G401.6 (cell line): Measurements from ENCODE around the gene SLC30A2.

Experiments
- FAIRE-seq: peaks from 2 replicates; lab custom pipeline; 2012; peaks lifted over from hg19 to GRCh38; lab: Jason Lieb, UNC

The SLC30A2 gene

DNA sequence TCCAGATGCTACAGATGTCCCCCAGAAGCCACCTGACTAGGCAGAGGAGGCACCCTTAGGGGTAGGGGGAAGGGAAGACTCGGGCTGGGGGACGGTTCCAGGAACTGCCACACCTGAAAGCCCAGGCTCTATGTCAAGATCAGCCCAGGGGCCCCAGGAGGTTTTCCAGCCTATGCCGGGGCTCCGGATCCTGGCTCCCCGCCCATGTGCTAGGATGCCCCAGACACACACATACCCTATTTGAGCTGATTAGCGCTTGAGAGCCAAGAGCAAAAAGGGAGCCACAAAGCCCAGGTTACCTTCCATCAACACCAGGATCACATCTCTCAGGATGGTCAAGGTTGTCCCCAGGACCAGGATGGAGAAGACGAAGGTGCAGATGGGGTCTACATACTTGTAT, 4.5 kb downstream of the SLC30A2 start:
- FAIRE-seq: no peak

DNA sequence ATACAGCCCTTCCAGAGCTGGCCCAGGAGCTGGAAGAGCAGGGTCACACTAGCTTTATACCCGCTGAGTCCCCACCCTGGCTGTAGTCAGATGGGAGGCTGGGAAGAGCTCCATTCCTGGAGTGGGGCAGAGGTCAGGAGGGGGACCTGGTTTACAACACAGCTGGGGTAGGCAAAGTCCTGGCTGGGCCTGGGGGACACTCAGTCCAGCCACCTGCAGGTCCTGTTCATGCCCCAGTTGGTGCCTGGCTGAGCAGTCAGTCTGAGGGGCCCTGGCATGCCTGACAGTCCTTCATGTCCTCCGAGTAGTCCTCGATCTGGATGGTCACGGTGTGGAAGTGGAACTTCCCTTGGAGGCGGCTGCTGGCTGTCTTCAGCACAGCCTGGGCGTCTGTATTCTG, 7.0 kb downstream of the SLC30A2 start:
- no peak for FAIRE-seq

DNA sequence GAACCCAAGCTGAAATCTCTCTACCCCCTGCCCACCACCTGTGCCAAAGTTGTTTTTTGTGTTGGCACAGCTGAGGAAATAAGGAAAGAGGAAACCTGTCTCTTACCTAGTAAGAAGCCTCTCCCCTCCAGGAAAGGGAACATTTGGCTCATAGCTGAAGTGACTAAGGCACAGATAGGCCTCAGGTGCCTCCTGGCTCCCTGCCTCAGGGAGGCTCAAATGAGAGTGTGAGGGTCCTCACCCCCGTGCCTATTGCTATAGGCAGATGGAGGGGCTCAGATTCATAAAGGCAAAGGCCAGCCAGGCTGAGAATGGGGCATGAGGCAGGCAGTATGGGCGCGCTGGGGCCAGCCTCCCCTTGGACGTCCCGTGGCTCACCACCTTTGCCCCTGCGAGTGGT, 7.4 kb downstream of the SLC30A2 start:
- FAIRE-seq: no peak

DNA sequence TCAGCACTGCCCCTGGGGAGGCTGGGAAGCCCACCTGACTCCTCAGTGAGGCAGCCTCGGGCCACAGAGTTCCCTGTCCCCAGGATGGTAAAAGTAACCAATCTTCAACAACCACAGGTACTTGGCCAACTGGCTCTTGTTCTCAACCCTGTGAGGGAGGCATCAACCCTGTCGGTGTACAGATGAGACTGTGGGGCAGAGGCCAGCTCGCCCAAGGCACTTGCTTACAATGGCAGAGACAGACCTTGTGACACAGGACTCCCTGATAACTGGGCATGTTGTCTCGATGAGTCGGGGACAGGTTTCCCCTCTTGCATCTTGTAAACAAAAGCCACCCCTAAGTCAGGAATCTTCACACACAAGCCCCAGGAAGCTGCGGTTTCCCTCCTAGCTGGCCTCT, 8.0 kb downstream of the SLC30A2 start:
- no peak for FAIRE-seq

DNA sequence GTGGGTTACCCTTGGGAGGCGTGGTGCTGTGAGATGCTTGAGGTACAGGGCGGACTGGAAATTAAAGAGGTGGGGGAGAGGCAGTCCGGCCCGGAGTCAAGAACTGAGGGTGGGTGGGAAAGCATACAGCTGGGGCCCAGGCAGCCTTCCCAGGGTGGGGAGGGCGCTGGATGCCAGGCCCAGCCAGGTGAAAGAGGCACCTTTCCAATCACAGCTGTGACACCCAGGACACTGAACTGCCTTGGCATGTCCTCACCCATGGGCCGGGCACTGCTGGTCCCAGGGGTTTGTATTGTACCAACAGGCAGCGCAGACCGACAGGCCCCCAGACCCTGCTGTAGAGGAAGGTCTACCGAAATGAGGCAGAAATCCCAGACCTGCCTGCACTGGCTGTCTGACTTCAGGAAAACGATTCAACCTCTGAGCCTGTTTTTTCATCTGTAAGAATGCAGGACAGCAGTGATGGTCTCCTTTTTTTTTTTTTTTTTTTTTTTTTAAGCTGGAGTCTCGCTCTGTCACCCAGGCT, 9.1 kb downstream of the SLC30A2 start:
- FAIRE-seq: no peak

DNA sequence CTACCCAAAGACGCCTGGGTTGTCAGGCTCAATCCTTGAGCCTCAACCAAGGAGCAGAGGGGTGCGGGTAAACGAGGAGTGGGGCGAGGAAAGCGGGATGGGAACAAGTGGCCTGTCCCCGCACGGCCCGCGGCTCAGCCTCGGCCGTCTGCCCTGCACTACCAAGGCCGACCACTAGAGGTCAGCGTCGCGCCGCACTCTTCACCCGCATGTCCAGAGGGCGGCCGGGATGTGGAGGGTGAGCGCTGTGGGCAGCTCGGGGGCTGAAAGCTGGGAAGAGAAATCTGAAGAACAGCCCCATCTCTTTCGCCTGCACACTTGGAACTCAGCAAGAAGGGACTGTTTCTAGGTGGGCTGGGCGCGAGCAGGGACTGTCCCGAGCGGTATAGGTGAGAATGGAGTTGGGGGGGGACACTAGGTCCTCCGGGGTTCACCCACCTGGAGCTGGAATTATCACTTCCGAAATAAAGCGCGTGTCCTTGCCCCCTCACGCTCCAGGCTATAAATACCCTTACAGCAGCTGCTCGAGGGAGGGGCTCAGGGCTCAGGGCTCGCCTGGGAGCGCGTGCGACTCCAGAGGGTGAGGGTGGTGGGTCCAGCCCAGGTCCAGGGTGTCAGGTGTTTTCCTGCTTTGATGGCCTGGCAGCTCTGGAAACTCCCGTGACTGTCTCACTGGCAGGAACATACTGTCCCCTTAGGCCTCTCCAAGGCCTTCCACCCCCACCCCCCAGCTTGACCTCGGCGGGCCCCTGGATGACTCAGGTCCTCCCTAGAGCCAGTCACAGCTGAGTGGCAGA, 9.8 kb downstream of the SLC30A2 start:
- FAIRE-seq: peak; percentile 86

DNA sequence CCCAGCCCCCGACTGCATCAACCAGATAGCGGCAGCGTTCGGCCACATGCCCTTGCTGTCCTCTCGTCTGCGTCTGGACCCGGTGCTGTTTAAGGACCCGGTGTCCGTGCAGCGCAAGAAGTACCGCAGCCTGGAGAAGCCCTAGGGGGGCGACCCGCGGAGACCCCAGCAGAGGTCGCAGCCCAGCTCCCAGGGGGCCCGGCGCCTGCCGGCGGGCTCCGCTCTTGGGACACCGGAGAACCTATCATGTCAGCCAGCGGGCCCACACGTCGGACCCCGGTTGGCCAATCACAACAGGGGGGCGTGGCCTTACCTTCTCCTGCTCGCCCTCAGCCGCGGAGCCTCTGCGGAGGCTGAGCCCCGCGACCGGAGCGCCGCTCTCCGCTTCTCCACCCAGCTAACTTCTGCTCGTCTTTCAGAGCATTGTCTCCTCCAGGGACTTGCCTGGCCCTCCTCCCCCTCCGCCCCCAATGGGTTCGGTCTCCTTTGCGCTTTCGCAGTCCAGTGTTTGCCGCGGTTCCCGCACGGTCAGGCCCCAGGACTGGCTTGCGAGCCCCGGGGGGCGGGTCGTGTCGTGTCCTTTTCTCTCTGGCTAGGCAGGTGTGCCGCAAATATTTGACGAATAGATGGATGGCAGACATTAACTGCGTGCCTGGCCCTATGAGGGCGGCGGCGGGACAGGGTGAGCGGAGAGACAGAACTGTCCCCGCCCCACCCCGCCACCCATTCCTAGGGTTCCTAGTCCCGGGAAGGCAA, 10.5 kb downstream of the SLC30A2 start:
- FAIRE-seq: peak; percentile 89

DNA sequence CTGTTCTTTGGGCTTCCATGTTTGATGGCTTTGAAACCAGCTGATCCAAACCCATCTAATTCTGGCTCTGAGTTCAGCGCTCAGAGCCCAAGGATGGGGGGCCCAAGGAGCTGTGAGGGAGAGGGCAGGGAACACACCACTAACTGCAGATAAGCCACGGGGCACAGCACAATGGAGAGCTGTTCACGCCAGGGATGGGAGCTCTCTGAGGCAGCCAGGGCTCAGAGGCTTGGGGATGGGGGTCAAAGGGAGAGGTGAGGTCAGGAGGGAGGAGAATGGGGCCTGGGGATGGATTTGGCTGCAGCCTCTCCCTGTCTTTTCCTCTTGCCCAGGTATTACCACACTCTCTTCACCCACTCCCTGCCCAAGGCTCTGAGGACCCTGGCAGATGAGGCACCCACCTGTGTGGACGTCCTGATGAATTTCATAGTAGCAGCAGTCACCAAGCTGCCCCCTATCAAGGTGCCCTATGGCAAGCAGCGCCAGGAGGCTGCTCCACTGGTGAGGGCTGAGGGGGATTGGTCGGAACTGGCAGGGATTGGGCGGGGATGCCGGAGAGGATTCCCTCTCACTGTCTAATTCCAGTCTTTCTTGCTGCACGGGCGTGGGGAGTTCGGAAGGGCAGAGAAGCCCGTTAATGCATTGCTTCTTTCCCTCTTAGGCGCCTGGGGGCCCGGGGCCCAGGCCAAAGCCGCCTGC, 11.3 kb downstream of the SLC30A2 start:
- FAIRE-seq: no peak

DNA sequence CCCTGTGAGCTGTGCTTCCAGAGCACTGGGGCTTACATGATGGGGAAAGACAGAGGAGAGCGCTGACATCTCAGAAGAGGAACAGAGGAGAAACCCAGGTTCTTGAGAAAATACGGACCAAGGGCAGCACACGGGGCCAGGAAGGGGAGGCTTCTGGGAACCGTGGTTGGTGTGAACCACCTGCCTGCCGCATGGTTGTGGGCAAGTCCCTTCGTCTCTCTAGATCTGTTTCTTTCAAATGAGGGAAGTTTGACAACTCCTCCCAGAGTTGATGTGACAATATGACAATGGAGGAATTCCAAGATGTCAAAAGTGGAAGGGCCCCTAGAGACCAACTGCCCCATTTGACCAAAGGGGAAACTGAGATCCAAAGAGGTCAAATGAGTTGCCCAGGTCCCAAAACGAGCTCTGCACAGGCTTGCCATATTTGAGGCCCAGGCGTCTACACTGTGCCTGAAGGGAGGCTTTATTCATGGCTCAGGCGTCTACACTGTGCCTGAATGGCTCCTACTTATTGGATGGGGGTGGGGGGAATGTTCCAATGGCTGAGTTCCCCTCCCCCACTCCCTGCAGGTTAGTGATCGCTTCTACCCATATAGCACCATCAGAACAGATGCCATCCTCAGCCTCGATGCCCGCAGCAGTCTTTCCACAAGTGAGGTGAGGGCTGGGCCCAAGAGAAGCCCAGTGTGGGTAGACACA, 13.1 kb downstream of the SLC30A2 start:
- FAIRE-seq: no peak

DNA sequence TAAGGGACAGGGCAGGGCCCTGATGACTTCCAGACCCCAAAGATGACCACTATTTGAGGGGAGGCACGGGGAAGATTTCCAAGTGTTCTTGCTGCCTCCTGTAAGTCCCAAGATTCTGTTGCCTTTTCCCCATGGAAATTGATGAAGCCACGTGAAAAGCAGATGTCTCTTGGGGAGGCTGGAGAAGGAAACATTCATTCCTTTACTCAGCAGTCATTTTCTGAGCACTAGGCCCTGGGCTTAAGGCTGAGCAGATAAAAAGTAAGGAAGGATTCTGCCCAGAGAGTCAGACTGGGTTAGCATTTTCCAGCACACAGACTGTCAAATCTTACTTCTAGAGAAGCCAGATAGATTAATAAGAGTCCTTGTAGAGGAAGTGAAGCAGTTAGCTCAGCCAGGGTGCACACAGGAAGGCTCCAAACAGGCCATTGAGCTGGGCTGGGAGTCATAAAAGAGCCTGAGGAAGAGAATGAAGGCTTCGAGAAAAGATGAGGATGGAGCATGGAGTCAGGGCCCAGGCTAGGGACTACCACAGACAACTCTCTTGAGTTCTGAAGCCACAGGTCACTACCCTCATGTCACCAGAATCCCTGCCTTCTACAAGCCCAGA, 14.2 kb downstream of the SLC30A2 start:
- FAIRE-seq: no peak

DNA sequence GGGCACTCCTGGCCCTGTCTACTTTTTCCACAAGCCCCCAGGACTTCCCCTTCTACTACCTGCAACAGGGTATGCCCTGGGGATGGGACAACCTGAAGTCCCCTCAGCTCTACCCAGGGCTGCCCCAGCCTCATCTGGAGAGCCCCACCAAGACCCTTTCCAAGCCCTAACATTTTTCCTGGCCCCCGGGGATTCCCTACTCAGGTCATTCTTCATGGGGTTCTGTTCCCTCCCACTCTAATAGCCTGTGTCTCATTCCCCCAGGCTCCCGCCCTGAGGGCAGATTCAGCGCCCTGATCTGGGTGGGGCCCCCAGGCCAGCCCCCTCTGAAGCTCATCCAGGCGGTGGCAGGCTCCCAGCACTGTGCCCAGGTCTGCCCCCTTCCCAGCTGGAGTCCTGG, 14.7 kb downstream of the SLC30A2 start:
- FAIRE-seq: no peak

DNA sequence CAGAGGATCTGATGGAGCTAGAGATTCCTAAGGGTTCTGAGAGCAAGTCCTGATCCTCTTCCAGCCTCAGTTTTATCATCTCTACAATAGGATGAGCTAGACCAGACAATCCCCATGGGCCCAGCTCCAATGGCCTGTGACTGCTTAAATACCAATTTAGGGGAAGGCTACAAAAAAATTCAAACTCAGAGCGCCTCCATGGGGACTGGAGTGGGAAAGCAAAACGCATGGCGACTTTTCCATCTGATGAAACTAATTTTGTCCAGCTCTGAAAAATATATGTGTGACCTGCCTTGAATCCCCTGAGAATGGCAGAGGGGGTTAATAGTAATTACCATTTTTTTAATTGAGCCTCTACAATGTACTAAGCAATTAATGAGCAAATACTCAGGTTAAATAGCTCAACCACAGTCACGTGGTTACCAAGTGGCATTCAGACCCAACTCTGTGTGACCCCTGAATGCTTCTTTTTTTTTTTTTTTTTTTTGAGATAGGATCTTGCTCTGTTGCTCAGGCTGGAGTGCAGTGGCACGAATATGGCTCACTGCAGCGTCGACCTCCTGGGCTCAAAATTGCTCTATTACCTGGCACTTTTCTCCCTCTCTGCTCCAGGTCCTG, 15.9 kb downstream of the SLC30A2 start:
- FAIRE-seq: peak; percentile 86

DNA sequence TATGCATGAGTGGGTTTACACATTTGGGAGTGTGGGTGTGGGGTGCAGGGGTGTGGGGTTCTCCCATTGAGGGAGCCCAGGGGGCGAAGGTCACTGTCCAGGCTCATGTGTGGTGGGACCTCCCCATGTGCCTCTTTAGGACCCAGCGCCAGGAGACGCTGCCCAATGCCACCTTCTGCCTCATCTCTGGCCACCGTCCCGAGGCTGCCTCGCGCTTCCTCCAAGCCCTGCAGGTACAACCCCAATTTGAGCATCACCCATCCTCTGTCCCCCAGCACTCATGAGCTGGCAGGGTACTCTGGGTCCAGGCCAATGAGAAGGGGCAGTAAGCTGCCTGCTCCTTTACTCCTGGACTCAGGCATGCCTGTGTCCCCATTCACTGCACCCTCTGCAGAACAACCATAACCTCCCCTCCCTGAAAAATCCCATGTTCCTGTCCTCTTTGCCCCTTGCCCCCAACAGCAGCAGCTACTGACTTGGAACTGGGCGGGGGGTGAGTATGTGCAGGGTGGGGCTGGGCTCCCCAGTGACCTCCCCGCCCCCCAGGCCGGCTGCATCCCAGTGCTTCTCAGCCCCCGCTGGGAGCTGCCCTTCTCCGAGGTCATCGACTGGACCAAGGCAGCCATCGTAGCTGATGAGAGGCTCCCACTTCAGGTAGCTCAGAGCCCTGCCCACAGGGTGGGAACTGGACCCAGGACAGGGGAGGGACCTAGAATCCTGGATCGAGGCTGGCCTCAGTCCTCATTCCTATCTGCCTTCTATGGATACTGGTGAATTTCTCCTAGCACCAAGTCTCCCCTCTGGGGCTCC, 16.7 kb downstream of the SLC30A2 start:
- FAIRE-seq: peak; percentile 13

DNA sequence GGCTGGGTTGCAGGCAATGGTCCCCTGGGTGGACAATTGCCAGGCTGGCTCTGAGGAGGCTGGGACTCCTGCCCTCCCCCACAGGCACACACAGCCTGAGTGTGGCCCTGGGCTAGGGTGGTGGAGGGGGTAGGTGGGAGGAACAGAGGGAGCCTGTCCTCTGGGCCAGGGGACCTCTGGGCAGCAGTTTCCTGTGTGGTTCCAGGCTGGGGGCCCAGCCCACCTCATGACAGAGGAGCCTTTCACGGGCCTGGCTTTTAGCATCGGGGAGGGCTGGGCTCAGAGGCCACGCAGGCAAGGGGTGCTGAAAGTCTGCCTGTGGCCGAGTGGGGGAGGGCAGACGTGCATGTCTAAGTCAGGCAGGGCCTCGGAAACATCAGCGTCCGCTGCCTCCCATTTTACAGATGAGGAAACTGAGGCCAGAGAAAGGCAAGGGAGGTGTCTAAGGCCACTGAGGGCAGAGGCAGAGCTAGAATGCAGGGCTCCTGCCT, 17.4 kb downstream of the SLC30A2 start:
- no peak for FAIRE-seq

DNA sequence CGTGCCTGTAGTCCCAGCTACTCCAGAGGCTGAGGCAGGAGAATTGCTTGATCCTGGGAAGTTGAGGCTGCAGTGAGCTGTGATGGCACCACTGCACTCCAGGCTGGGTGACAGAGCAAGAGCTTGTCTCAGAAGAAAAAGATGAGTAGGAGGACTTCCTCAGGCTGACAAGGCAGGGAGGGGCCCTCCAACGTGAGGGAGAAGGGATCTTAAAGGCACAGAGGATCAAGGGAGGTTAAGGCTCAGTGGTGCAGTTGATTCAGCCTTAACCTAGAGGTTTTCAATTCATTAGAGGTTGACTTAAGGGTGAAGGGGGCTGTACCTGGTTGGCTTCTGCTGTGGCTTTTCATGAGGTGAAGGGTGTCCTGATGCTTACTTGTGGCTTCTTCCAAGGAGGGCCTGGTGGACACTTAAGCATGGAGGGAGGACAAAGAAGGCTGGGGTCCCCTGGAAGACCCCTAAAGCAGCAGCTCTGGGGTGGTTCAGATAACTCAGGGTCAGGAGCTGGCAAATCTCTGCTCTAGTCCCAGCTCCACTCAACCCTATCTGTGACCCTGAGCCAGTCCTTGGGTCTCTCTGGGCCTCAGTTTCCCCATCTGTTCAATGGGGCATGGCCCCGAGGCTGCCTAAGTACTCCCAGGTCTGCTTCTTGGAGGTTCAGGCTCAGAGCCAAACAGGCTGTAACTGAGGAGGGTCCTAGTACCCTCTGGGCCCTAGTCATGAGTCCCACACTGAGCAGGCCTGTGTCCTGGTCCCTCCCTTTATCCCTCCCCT, 18.0 kb downstream of the SLC30A2 start:
- no peak for FAIRE-seq

DNA sequence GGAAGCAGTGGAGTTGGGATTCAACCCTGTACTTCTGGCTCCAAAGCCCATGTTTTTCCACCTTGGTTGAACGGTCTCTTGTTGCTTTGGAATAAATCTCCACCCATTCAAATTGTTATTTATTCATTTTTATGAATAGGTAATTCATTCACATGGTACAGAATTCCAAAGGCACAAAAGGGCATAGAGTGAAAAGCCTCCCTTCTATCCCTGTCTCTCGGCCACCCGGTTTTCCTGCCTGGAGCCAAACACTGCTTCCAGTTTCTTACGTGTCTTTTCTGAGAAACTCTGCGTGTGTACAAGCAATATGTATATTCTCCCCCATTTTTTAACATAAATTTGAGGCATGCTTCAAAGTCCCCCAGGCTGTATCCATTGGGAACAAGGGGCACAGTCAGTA, 20.4 kb downstream of the SLC30A2 start:
- no peak for FAIRE-seq

DNA sequence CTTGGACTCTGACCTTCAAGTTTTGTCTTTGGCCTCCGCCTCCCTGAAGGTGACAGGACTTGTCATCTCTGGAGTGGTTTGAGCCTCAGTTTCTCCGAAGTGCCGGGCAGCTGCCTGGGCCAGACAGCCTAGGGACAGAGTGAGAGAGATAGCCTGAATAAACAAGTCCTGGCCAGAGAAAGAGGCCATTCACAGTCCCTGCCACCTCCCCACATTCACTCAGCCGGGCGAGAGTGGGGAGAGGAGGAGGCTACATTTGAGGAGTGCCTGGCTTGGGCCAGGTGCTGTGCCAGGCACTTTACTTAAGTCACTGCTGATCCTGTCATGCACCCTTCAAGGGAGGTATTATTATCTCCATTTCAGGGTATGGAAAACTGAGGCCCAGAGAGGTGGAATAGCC, 20.9 kb downstream of the SLC30A2 start:
- FAIRE-seq: no peak

DNA sequence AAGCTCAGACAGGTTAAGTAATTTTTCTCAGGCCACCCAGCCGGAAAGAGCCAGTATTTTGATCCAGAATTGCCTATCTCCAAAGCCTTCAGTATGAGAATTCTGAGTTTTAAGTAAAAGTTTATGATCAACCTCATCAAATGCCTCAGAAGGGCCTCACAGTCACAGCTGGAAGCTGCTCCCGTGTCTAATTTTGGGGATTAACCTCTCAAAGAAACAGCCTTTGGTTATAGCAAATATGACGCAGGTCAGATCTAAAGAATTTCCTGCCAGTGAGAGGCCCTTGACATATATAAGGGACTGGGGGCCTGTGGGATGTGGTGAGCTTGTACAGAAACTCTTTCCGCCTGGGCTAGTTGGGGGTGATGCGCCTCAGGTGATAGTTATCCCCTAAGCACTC, 22.1 kb downstream of the SLC30A2 start:
- peak; percentile 91 for FAIRE-seq

DNA sequence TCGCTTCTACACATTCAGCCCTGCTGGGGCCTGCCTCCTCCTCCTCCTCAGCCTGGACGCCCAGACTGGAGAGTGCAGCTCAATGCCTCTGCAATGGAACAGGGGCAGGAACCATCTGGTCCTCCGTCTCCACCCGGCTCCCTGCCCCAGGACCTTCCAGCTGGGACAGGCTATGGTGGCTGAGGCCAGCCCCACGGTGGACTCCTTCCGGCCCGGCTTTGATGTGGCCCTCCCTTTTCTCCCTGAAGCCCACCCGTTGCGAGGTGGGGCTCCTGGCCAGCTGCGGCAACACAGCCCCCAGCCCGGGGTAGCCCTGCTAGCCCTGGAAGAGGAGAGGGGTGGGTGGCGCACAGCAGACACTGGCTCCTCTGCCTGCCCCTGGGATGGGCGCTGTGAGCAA, 22.9 kb downstream of the SLC30A2 start:
- no peak for FAIRE-seq

DNA sequence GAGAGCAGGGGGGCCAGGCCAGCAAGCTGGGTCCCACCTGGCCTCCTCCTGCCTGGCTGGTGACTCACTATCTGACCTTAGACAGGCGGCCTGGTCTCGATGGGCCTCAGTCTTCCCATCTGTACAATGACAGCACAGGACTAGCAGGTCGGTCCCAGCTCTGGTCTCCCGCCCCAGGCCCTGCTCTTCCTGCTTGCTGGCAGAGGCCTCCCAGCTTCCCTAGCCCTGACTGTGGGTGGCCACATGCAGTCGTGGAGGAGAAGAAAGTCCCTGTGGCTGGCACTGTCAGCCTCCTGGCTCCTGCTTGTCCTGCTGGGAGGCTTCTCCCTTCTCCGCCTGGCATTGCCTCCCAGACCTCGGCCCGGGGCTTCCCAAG, 23.5 kb downstream of the SLC30A2 start:
- no peak for FAIRE-seq
